Neural cell (in vitro differentiated cells): Measurements from ENCODE around the gene CD52. TPM values are rescaled to one million over a fixed set of nuclear protein-coding genes. Genes with fewer than 3 reads are reported as not detected.
A peak's percentile ranks its signal among the peaks of the same experiment; 100 is the strongest.

Source experiments
- H2AFZ ChIP-seq: fragments of 200-600, 300-800 bp; sonication (generic), shearing (Covaris generic); 2 replicates; pipeline ENCODE4 v1.6.0; 2014; ENCODE audit warnings: low read depth, mild to moderate bottlenecking, antibody characterized with exemption, low read length, moderate library complexity
- H3F3A ChIP-seq: fragments of 200-600 bp; shearing (Covaris generic); 2 replicates; pipeline ENCODE4 v1.6.1; 2016; ENCODE audit warnings: mild to moderate bottlenecking, moderate library complexity, mixed read lengths, antibody characterized with exemption, low read length; ENCODE audit not compliant: insufficient read depth, poor library complexity, severe bottlenecking
- H3K27ac ChIP-seq: fragments of 200-600, 300-800 bp; sonication (generic), shearing (Covaris generic); 2 replicates; pipeline ENCODE4 v1.5.1; 2014; ENCODE audit warnings: mild to moderate bottlenecking, low read length, moderate library complexity
- H3K27me3 ChIP-seq: fragments of 300-800, 200-600 bp; sonication (generic), shearing (Covaris generic); 2 replicates; pipeline ENCODE4 v1.6.0; 2014; ENCODE audit warnings: mild to moderate bottlenecking, low read depth, low read length, moderate library complexity; ENCODE audit not compliant: insufficient read depth
- H3K36me3 ChIP-seq: fragments of 300-800, 200-600 bp; sonication (generic), shearing (Covaris generic); 2 replicates; pipeline ENCODE4 v1.5.1; 2014; ENCODE audit warnings: mild to moderate bottlenecking, antibody characterized with exemption, low read length, moderate library complexity; ENCODE audit not compliant: insufficient read depth
- H3K4me2 ChIP-seq: fragments of 300-800, 200-600 bp; sonication (generic), shearing (Covaris generic); 2 replicates; pipeline ENCODE4 v1.6.0; 2014; ENCODE audit warnings: mild to moderate bottlenecking, low read length
- H3K4me3 ChIP-seq: fragments of 300-800, 200-600 bp; sonication (generic), shearing (Covaris generic); 2 replicates; pipeline ENCODE4 v1.5.1; 2014; ENCODE audit warnings: mild to moderate bottlenecking, low read length, moderate library complexity
- H3K79me2 ChIP-seq: fragments of 200-600 bp; shearing (Covaris generic); replicated peaks from 2 replicates; pipeline ENCODE4 v1.6.0; 2014; ENCODE audit warnings: mild to moderate bottlenecking, low read length, moderate library complexity; ENCODE audit not compliant: insufficient read depth
- H3K9ac ChIP-seq: fragments of 300-800, 200-600 bp; sonication (generic), shearing (Covaris generic); 2 replicates; pipeline ENCODE4 v1.6.1; 2016; ENCODE audit warnings: mild to moderate bottlenecking, low read length, mixed read lengths
- H3K9me2 ChIP-seq: fragments of 200-600 bp; shearing (Covaris generic); 2 replicates; pipeline ENCODE4 v1.6.1; 2016; ENCODE audit warnings: mild to moderate bottlenecking, low read length, mixed read lengths; ENCODE audit not compliant: insufficient read depth
- H3K9me3 ChIP-seq: fragments of 200-600, 300-800 bp; sonication (generic), shearing (Covaris generic); 2 replicates; pipeline ENCODE4 v1.6.1; 2016; ENCODE audit warnings: mild to moderate bottlenecking, mixed run types, low read length, moderate library complexity, mixed read lengths
- H4K20me1 ChIP-seq: fragments of 200-600 bp; shearing (Covaris generic); 2 replicates; pipeline ENCODE4 v1.6.1; 2016; ENCODE audit warnings: mild to moderate bottlenecking, mixed run types; ENCODE audit not compliant: insufficient read depth
- EP300 ChIP-seq: fragments of 450-650 bp; conservative IDR thresholded peaks from 2 replicates; pipeline ENCODE4 v1.6.1; 2014; ENCODE audit warnings: antibody characterized with exemption, mild to moderate bottlenecking, moderate library complexity; ENCODE audit not compliant: poor library complexity, severe bottlenecking
- EZH2 ChIP-seq: fragments of 200-600, 300-800 bp; shearing (Covaris generic), sonication (generic); IDR thresholded peaks from 2 replicates; pipeline ENCODE4 v1.6.1; 2014; ENCODE audit warnings: antibody characterized with exemption, low read length, borderline replicate concordance, mild to moderate bottlenecking; ENCODE audit not compliant: insufficient read depth, poor library complexity, severe bottlenecking
- MXI1 ChIP-seq: fragments of 450-650 bp; conservative IDR thresholded peaks from 2 replicates; pipeline ENCODE4 v1.6.1; 2014; ENCODE audit warnings: antibody characterized with exemption, mild to moderate bottlenecking; ENCODE audit not compliant: poor library complexity, severe bottlenecking
- POLR2AphosphoS5 ChIP-seq: IDR thresholded peaks from 2 replicates; pipeline ENCODE4 v1.6.1; 2012
- RAD21 ChIP-seq: fragments of 450-650 bp; conservative IDR thresholded peaks from 2 replicates; pipeline ENCODE4 v1.6.1; 2014; ENCODE audit warnings: antibody characterized with exemption, mild to moderate bottlenecking, moderate library complexity
- SMC3 ChIP-seq: fragments of 450-650 bp; conservative IDR thresholded peaks from 2 replicates; pipeline ENCODE4 v1.6.1; 2014; ENCODE audit warnings: antibody characterized with exemption, mild to moderate bottlenecking, moderate library complexity; ENCODE audit not compliant: poor library complexity
- polyA plus RNA-seq: library from polyadenylated mRNA; depleted of rRNA; stranded (reverse); fragments of >200 nt; gene quantifications from 2 replicates; pipeline ENCODE4 v1.2.3, GENCODE V29; 2014
- TF ChIP-seq, protein P1 (sequence below): fragments of 450-650 bp; IDR thresholded peaks from 2 replicates; pipeline ENCODE4 v1.5.1; 2014; ENCODE audit warnings: antibody characterized with exemption, mild to moderate bottlenecking, moderate library complexity; ENCODE audit not compliant: poor library complexity, severe bottlenecking
- TF ChIP-seq, protein P2 (sequence below): IDR thresholded peaks from 2 replicates; pipeline ENCODE4 v1.6.1; 2012; ENCODE audit warnings: borderline replicate concordance

CD52 gene
- polyA plus RNA-seq, 1 donor from 2014 or later: not detected

DNA sequence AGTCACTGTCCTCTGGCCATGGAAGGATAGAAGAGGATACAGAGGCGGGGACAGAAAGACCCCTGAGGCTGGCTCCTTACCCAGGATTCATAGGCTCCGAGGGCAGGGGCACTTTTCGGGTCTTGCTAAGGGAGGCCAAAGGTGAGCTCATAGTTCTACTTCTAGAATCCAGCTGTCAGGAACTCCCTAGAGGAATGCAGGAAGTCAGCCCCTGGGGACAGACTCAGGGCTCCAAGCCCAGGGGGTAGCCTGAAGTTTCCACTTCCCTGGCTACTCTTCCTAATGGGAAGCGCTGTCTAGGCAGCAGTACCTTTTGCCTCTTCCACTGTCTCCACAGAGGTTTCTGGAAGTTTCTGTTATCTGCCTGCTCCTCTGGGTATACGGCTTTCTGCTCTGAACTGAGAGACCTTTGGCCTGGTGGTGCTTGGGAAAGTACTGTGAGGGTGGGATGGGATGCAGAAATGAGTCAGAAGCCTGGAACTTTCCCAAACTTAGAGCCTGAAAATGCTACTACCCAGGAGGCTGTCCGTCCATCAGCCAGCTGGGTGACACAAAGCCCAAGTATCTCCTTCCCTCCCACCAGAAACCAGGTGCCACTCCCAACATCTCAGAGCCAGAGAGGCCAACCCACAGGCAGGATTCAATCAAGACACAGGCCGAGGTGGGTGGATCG, 14.9 kb upstream of the CD52 start:
- Histone ChIP-seq H3F3A (no peaks in the 10 kb centered on the region), H2AFZ (no peak overlapping the region), H3K27ac (no peak overlapping the region), H4K20me1 (no peaks in the 10 kb centered on the region), H3K9me2 (no peaks in the 10 kb centered on the region), H3K36me3 (no peaks in the 10 kb centered on the region), H3K27me3 (no peaks in the 10 kb centered on the region), H3K4me2 (no peak overlapping the region), H3K79me2 (peaks cover 12% of the 10 kb centered on the region), H3K9me3 (no peaks in the 10 kb centered on the region), H3K9ac (no peak overlapping the region), H3K4me3 (no peak overlapping the region)
- TF ChIP-seq POLR2AphosphoS5: no peak
- TF ChIP-seq, protein P1, sequence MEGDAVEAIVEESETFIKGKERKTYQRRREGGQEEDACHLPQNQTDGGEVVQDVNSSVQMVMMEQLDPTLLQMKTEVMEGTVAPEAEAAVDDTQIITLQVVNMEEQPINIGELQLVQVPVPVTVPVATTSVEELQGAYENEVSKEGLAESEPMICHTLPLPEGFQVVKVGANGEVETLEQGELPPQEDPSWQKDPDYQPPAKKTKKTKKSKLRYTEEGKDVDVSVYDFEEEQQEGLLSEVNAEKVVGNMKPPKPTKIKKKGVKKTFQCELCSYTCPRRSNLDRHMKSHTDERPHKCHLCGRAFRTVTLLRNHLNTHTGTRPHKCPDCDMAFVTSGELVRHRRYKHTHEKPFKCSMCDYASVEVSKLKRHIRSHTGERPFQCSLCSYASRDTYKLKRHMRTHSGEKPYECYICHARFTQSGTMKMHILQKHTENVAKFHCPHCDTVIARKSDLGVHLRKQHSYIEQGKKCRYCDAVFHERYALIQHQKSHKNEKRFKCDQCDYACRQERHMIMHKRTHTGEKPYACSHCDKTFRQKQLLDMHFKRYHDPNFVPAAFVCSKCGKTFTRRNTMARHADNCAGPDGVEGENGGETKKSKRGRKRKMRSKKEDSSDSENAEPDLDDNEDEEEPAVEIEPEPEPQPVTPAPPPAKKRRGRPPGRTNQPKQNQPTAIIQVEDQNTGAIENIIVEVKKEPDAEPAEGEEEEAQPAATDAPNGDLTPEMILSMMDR: no peak
- no peak for TF ChIP-seq SMC3
- no peak for TF ChIP-seq MXI1
- TF ChIP-seq RAD21: no peak

DNA sequence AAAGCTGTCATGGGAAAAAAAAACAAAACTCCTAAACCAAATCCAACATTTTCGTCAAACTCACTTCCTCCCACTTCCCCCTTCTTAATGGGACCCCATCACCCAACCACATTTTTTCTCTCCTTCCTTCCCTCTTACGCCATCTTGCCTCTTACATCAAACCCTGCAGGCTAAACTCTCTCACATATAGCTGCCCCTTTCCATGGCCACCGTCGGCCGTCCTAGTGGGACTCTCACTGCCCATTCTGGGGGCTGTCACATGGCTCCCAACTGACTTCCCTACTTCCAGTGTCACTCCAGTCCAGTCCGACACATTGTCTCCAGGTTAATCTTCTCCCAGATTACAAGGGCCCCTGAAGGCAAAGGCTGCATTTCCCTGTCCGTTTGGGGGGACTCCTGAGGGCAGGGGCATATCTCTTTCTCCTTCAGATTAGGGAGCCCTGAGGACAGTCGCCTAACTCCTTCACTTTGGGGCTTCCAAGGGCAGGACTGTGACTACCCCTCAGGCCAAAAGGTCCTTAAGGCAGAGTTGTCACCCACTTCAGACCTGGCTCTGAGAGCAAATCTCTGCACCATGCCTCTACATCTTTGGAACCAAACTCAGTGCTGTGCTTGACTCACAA, 12.0 kb upstream of the CD52 start:
- Histone ChIP-seq H3K9me2 (no peaks in the 10 kb centered on the region), H3K27ac (no peak overlapping the region), H3K9me3 (no peaks in the 10 kb centered on the region), H3K79me2 (peaks cover 12% of the 10 kb centered on the region), H3K4me2 (peak overlapping the region; percentile 87), H2AFZ (peak overlapping the region; percentile 88), H3K27me3 (no peaks in the 10 kb centered on the region), H3K9ac (peak overlapping the region; percentile 69), H3K36me3 (no peaks in the 10 kb centered on the region), H3K4me3 (peak overlapping the region; percentile 99), H3F3A (no peaks in the 10 kb centered on the region), H4K20me1 (no peaks in the 10 kb centered on the region)
- TF ChIP-seq EP300: no peak

DNA sequence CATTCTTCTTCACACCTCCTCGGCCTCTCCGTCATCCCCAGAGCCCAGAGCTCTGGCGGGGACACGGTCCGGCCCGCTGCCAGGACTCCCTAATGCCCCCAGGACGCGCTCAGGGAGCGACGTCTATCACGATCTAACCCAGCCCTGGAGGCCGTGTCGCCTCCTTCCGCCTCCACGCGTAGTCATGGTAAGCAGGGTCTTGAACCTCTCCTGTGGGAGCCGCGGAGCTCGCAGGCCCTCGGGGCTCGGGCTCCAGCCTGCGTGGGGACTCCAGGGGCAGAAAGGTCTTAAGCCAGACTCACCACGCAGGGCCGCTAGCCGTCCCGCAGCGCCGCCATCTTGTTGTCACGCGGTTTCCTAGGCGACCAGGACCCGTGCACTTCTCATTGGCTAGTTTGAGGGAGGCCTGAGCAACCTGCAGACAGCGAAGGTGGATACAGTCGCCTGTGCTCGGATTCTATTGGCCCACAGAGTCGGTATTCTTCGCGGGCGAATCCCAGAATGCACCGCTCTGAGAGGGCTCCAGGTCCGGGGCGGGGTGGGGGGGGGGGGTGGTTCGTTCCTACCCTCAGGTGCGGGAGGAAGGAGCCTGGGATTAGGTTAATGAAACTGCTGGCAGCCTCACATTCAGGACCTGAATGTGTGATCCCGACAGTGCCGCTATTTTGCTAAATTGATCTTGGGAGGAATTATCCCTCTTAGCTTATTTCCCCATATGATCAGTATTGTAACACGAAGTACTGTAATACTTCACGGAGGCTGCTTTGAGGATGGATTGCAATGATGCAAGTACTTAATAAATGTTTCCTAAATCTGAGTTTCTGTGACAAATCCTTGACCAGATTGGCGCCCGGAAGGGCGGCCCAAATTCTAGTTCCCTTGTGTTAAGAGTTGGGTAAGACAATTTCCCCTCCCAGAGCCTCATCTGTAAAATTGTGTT, 11.2 kb upstream of the CD52 start, which contains the start of gene UBXN11:
TSS of gene UBXN11 (minus strand) at position 347 of the 940 bp plus-strand sequence. CDS start 3,753 bp downstream, outside the sequence.
- Histone ChIP-seq H3K79me2 (peaks cover 12% of the 10 kb centered on the region), H3K9ac (peak within 1 kb of the TSS; percentile 69), H3K9me3 (no peaks in the 10 kb centered on the region), H3K4me2 (peak within 1 kb of the TSS; percentile 88), H4K20me1 (no peaks in the 10 kb centered on the region), H3K4me3 (peak within 1 kb of the TSS; percentile 99), H3K27me3 (no peaks in the 10 kb centered on the region), H3F3A (no peaks in the 10 kb centered on the region), H3K27ac (no peak within 1 kb of the TSS), H2AFZ (peak within 1 kb of the TSS; percentile 88), H3K9me2 (no peaks in the 10 kb centered on the region), H3K36me3 (no peaks in the 10 kb centered on the region)
- TF ChIP-seq RAD21 (peak; percentile 31), EZH2 (no peak), POLR2AphosphoS5 (peak; percentile 50), EP300 (no peak), MXI1 (peak; percentile 98), SMC3 (peak; percentile 51)
- TF ChIP-seq, protein P2, sequence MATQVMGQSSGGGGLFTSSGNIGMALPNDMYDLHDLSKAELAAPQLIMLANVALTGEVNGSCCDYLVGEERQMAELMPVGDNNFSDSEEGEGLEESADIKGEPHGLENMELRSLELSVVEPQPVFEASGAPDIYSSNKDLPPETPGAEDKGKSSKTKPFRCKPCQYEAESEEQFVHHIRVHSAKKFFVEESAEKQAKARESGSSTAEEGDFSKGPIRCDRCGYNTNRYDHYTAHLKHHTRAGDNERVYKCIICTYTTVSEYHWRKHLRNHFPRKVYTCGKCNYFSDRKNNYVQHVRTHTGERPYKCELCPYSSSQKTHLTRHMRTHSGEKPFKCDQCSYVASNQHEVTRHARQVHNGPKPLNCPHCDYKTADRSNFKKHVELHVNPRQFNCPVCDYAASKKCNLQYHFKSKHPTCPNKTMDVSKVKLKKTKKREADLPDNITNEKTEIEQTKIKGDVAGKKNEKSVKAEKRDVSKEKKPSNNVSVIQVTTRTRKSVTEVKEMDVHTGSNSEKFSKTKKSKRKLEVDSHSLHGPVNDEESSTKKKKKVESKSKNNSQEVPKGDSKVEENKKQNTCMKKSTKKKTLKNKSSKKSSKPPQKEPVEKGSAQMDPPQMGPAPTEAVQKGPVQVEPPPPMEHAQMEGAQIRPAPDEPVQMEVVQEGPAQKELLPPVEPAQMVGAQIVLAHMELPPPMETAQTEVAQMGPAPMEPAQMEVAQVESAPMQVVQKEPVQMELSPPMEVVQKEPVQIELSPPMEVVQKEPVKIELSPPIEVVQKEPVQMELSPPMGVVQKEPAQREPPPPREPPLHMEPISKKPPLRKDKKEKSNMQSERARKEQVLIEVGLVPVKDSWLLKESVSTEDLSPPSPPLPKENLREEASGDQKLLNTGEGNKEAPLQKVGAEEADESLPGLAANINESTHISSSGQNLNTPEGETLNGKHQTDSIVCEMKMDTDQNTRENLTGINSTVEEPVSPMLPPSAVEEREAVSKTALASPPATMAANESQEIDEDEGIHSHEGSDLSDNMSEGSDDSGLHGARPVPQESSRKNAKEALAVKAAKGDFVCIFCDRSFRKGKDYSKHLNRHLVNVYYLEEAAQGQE: peak; percentile 18
- TF ChIP-seq, protein P1: peak; percentile 32
